Esophagus squamous epithelium (tissue), 5 donors: ENCODE data around the gene C4A. TPM values are rescaled to one million over a fixed set of nuclear protein-coding genes. Genes with fewer than 3 reads are reported as not detected.
"Not testable (repeated sequence)": the region's sequence is repeated elsewhere in the genome, so short reads cannot be mapped to it uniquely, and the experiment has no call there.

Source experiments
- DNase-seq: peaks from one replicate; lab custom pipeline; 2025; lab: John Stamatoyannopoulos, UW
- H3K27ac ChIP-seq, 4 donors: fragments of 200-600 bp; sonication (generic); one replicate each; pipeline ENCODE4 v1.5.1; 2016 to 2019; ENCODE audit warnings: mild to moderate bottlenecking in 1 of 4
- H3K27me3 ChIP-seq, 4 donors: fragments of 200-600 bp; sonication (generic); 1 replicate in 3 of 4; 2 replicates in 1 of 4; pipeline versions ENCODE4 v1.5.1 to v1.6.0; 2017 to 2021; ENCODE audit warnings: antibody characterized with exemption in 1 of 4
- H3K36me3 ChIP-seq, 3 donors: fragments of 200-600 bp; sonication (generic); one replicate each; pipeline ENCODE4 v1.5.1; 2016 to 2019
- H3K4me1 ChIP-seq, 3 donors: fragments of 200-600 bp; sonication (generic); one replicate each; pipeline ENCODE4 v1.5.1; 2017 to 2019
- H3K4me3 ChIP-seq, 4 donors: fragments of 200-600 bp; sonication (generic); 1 replicate in 3 of 4; 2 replicates in 1 of 4; pipeline ENCODE4 v1.5.1; 2016 to 2019; ENCODE audit warnings: mild to moderate bottlenecking in 2 of 4, moderate library complexity in 1 of 4
- H3K9me3 ChIP-seq, 3 donors: fragments of 200-600 bp; sonication (generic); one replicate each; pipeline ENCODE4 v1.5.1; 2016 to 2019
- WGBS, 2 donors: methylation state at CpG; one replicate each; pipeline ENCODE4 v1.1.5; 2018; 5-methylcytosine and 5-hydroxymethylcytosine counted together
- intact Hi-C: fragments of 100-400 bp; cut with DNase I; formaldehyde crosslinking; loops from one replicate; pipeline ENCODE4 v1.15.0; 2022
- total RNA-seq, 4 donors: library from RNA; depleted of rRNA; stranded (reverse); fragments of >200 nt; gene quantifications; one replicate each; pipeline ENCODE4 v1.1.0, GENCODE V29; 2016
- donor health status: DM: yes; HTN: yes; CAD: no.

C4A gene
- total RNA-seq, 4 donors from 2014 or later = 2.0 to 11.8 (median 5.2) TPM

GRCh38 chr6:32035283-32036013 lies 53.6 kb downstream of the C4A start:
- WGBS, 2 donors = no CpG with 5 or more reads among the region's 16 CpGs
- H3K36me3 ChIP-seq, intact Hi-C loops, H3K4me3 ChIP-seq, H3K27me3 ChIP-seq, H3K4me1 ChIP-seq, H3K27ac ChIP-seq, H3K9me3 ChIP-seq, DNase-seq: not testable (repeated sequence)

DNA sequence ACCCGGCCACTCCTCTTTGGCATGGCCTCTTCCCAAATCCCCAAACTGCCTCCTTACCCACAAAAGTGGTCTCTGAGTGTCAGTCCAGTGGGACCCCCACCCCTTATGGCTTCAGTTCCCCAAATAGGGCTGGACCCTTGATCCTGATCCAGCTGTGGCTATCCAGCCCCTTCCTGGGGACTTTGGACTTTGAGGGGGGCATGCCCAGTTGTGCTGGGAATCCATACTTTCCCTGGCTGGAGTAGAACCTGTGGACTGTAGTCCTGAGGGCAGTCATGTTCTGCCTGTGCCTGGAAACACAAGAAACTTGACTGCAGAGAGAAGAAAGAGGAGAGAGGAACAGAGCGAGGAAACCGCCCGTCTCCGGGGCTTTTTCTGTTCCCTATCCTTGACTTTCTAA lies 55.3 kb downstream of the C4A start:
- intact Hi-C loops, H3K4me1 ChIP-seq, H3K27ac ChIP-seq, H3K36me3 ChIP-seq, DNase-seq, H3K4me3 ChIP-seq, H3K9me3 ChIP-seq, H3K27me3 ChIP-seq: not testable (repeated sequence)
- 45 to 60% methylated on average over 4 of the region's 5 CpGs for WGBS, 2 donors

DNA sequence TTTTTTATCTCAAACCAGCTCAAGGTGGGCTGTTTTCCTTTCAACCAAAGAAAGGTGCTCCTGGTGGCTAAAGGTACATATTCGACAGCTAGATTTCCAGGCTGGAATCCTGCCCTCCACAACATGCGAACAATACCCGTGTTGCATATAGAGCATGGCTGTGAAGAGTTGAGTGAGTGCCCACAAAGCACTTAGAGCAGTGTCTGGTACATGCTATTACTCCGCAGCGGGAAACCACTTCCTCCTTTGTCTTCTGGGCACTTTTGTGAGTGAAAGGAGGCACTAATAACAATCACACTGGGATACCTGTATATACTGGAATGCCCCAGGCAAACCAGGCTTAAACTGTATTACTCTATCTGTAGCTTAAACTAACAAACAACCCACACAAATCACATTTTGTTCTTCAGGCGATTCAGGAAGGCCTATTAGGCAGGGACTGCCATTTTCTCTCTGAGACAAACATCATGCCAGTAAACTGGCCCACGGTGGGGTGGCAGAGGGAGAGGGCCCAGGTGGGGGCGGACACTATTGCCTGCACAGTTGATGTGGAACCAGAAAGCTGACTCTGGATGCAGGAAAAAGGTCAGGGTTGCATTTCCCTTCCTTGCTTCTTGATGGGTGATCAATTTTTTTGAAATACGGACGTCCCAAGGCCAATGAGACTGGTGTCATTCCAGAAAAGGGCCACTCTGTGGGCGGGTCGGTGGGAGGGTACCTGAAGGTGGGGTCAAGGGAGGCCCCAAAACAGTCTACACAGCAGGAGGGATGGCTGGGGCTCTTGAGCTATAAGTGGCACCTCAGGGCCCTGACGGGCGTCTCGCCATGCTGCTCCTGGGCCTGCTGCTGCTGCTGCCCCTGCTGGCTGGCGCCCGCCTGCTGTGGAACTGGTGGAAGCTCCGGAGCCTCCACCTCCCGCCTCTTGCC lies 56.0 kb downstream of the C4A start, which contains the start of gene CYP21A2:
TSS of gene CYP21A2 (plus strand) at position 818 of the 927 bp plus-strand sequence. CDS start at position 826, 8 bp downstream.
- H3K4me3 ChIP-seq, H3K27me3 ChIP-seq, H3K9me3 ChIP-seq, H3K27ac ChIP-seq, H3K36me3 ChIP-seq, intact Hi-C loops, DNase-seq, H3K4me1 ChIP-seq: not testable (repeated sequence)
- WGBS, 2 donors = 36 to 74% methylated on average over 4 to 7 of the region's 19 CpGs

DNA sequence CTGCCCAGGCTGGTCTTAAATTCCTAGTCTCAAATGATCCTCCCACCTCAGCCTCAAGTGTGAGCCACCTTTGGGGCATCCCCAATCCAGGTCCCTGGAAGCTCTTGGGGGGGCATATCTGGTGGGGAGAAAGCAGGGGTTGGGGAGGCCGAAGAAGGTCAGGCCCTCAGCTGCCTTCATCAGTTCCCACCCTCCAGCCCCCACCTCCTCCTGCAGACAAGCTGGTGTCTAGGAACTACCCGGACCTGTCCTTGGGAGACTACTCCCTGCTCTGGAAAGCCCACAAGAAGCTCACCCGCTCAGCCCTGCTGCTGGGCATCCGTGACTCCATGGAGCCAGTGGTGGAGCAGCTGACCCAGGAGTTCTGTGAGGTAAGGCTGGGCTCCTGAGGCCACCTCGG lies 57.0 kb downstream of the C4A start:
- WGBS, 2 donors = 80% methylated on average over 2 of the region's 5 CpGs; no CpG with 5 or more reads in 1 of the 2 donors
- not testable (repeated sequence) for H3K36me3 ChIP-seq, DNase-seq

GRCh38 chr6:32039321-32040274 lies 57.7 kb downstream of the C4A start:
- intact Hi-C loops, DNase-seq, H3K4me1 ChIP-seq, H3K27me3 ChIP-seq, H3K27ac ChIP-seq, H3K36me3 ChIP-seq, H3K4me3 ChIP-seq, H3K9me3 ChIP-seq: not testable (repeated sequence)
- 59 to 77% methylated on average over 5 to 10 of the region's 24 CpGs for WGBS, 2 donors

More for the DNA sequence above, 57.0 kb downstream of the C4A start:
- intact Hi-C loops, H3K4me1 ChIP-seq, H3K4me3 ChIP-seq, H3K27ac ChIP-seq, H3K27me3 ChIP-seq, H3K9me3 ChIP-seq: not testable (repeated sequence)

DNA sequence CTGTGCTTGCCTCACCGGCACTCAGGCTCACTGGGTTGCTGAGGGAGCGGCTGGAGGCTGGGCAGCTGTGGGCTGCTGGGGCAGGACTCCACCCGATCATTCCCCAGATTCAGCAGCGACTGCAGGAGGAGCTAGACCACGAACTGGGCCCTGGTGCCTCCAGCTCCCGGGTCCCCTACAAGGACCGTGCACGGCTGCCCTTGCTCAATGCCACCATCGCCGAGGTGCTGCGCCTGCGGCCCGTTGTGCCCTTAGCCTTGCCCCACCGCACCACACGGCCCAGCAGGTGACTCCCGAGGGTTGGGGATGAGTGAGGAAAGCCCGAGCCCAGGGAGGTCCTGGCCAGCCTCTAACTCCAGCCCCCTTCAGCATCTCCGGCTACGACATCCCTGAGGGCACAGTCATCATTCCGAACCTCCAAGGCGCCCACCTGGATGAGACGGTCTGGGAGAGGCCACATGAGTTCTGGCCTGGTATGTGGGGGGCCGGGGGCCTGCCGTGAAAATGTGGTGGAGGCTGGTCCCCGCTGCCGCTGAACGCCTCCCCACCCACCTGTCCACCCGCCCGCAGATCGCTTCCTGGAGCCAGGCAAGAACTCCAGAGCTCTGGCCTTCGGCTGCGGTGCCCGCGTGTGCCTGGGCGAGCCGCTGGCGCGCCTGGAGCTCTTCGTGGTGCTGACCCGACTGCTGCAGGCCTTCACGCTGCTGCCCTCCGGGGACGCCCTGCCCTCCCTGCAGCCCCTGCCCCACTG lies 58.6 kb downstream of the C4A start:
- WGBS, 2 donors = 80 to 82% methylated on average over 1 to 14 of the region's 43 CpGs
- DNase-seq = not testable (repeated sequence)

DNA sequence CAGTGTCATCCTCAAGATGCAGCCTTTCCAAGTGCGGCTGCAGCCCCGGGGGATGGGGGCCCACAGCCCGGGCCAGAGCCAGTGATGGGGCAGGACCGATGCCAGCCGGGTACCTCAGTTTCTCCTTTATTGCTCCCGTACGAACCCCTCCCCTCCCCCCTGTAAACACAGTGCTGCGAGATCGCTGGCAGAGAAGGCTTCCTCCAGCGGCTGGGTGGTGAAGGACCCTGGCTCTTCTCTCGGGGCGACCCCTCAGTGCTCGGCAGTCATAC lies 59.1 kb downstream of the C4A start:
- H3K27me3 ChIP-seq, DNase-seq, H3K27ac ChIP-seq, H3K4me1 ChIP-seq, intact Hi-C loops, H3K4me3 ChIP-seq, H3K9me3 ChIP-seq, H3K36me3 ChIP-seq: not testable (repeated sequence)
- no CpG with 5 or more reads among the region's 13 CpGs for WGBS, 2 donors

More for the DNA sequence above, 58.6 kb downstream of the C4A start:
- H3K9me3 ChIP-seq, H3K27ac ChIP-seq, intact Hi-C loops, H3K4me1 ChIP-seq, H3K36me3 ChIP-seq, H3K27me3 ChIP-seq, H3K4me3 ChIP-seq: not testable (repeated sequence)

GRCh38 chr6:32041385-32041784 lies 59.5 kb downstream of the C4A start:
- WGBS, 2 donors = 63% methylated on average over 5 of the region's 10 CpGs; no CpG with 5 or more reads in 1 of the 2 donors
- H3K27me3 ChIP-seq, H3K9me3 ChIP-seq, H3K4me3 ChIP-seq, H3K4me1 ChIP-seq, intact Hi-C loops, H3K36me3 ChIP-seq, H3K27ac ChIP-seq, DNase-seq: not testable (repeated sequence)

DNA sequence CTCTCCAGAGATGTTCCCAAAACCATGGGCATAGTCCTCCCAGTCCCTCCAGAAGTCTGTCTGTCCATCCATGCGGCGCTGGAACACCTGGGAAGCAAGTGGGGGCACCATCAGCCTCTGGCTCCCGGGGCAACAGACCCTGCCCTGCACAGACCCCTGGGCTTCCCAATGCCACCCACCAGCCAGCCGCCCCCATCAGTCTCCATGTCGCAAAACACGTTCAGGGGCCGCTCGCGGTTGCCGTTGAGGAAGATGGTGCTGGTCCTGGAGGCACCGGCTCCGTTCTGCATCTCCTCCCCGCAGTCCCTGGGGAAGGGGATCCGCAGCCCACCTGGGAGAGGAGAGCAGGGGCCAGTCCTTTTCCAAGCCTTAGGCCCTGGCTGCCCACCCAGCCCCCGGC lies 60.4 kb downstream of the C4A start:
- DNase-seq, H3K36me3 ChIP-seq, intact Hi-C loops, H3K27ac ChIP-seq, H3K4me3 ChIP-seq, H3K27me3 ChIP-seq, H3K9me3 ChIP-seq: not testable (repeated sequence)
- no CpG with 5 or more reads among the region's 15 CpGs for whole genome bisulfite sequencing, 2 donors
- peaks cover 5 to 16% (median 15%) of the 10 kb centered on the region in 3 donors for H3K4me1 ChIP-seq

GRCh38 chr6:32043589-32044380 lies 61.9 kb downstream of the C4A start:
- 86 to 88% methylated on average over 10 to 13 of the region's 31 CpGs for WGBS, 2 donors
- intact Hi-C loops, H3K27me3 ChIP-seq, H3K36me3 ChIP-seq, H3K27ac ChIP-seq, DNase-seq, H3K9me3 ChIP-seq, H3K4me3 ChIP-seq: not testable (repeated sequence)
- peaks cover 5 to 30% (median 29%) of the 10 kb centered on the region in 3 donors for H3K4me1 ChIP-seq

GRCh38 chr6:32044916-32045315 lies 63.1 kb downstream of the C4A start:
- H3K4me3 ChIP-seq, H3K27ac ChIP-seq, H3K36me3 ChIP-seq, DNase-seq, H3K27me3 ChIP-seq, intact Hi-C loops, H3K9me3 ChIP-seq: not testable (repeated sequence)
- 75% methylated on average over 4 of the region's 18 CpGs; no CpG with 5 or more reads in 1 of the 2 donors for WGBS, 2 donors
- peaks cover 5 to 33% (median 29%) of the 10 kb centered on the region in 3 donors for H3K4me1 ChIP-seq
